GM13977 (cell line): ENCODE measurements around the gene CISD3.
A peak's percentile ranks its signal among the peaks of the same experiment; 100 is the strongest.

Experiments used
- DNase-seq: peaks from one replicate; pipeline ENCODE4 v3.0.0; 2012; ENCODE audit warnings: low spot score
- in situ Hi-C: fragments of 300-500 bp; cut with MboI; formaldehyde crosslinking; loops from one replicate; pipeline ENCODE4 v1.12.0; 2022; ENCODE audit warnings: low sequenced_read_pairs, low pct_unique_long_range_greater_than_20kb, mixed read lengths, inconsistent platforms; ENCODE audit not compliant: unreplicated experiment
- TF ChIP-seq, protein P1 (sequence below): IDR thresholded peaks from 2 replicates; pipeline ENCODE4 v1.5.1; 2012; ENCODE audit warnings: mild to moderate bottlenecking, control low read depth; ENCODE audit not compliant: insufficient read depth; ENCODE audit errors: extremely low read depth, missing control alignments

The CISD3 gene, protein sequence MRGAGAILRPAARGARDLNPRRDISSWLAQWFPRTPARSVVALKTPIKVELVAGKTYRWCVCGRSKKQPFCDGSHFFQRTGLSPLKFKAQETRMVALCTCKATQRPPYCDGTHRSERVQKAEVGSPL

DNA sequence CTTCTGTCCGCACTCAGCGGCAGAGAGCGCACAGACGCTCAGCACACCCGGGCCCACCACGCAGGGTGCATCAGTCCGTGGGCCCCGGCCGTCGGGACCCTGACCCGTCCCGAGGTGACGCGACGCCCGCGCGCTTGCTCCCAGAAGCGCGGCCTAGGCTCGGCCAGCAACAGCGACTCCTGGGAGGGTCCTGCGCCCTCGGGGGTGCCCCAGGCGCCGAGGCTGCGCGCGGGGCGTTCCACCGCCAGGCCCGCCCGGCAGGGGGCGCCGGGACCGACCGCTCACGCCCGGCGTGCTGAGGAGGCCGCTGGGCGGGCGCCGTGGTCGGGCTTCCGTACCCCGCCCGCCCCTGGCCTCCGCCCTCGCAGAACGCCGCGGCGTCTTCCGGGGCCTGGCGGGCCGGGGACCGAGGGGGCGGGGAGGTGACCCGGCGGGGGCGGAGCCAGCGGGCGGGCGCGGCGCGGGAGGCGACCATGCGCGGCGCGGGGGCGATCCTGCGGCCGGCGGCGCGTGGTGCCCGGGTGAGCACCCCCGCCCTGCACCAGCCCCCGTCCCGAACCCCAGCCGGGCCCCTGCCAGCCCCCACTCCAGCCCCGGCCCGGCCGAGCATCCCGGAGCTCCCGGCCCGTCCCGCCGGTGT, at the start of gene CISD3:
Gene CISD3, plus strand, starts transcription at position 456 of the 640 bp plus-strand sequence. Its CDS starts 18 bp downstream, at position 474.
- TF ChIP-seq, protein P1, sequence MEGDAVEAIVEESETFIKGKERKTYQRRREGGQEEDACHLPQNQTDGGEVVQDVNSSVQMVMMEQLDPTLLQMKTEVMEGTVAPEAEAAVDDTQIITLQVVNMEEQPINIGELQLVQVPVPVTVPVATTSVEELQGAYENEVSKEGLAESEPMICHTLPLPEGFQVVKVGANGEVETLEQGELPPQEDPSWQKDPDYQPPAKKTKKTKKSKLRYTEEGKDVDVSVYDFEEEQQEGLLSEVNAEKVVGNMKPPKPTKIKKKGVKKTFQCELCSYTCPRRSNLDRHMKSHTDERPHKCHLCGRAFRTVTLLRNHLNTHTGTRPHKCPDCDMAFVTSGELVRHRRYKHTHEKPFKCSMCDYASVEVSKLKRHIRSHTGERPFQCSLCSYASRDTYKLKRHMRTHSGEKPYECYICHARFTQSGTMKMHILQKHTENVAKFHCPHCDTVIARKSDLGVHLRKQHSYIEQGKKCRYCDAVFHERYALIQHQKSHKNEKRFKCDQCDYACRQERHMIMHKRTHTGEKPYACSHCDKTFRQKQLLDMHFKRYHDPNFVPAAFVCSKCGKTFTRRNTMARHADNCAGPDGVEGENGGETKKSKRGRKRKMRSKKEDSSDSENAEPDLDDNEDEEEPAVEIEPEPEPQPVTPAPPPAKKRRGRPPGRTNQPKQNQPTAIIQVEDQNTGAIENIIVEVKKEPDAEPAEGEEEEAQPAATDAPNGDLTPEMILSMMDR: peak; percentile 95
- peak; percentile 97 for DNase-seq
- in situ Hi-C loops: no loop called here

DNA sequence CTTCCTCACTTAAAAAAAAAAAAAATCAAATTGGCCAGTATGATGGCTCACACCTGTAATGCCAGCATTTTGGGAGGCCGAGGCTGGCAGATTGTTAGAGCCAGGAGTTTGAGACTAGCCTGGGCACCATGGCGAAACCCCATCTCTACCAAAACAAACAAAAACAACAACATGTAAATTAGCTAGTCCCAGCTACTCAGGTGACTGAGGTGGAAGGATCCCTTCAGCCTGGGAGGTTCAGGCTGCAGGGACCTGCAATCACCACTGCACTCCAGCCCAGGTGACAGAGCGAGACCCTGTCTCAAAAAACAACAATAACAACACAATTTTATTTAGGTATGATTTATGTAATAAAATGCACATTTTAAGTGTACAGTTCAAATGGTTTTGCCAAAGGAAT, 49.0 kb upstream of the CISD3 start:
- in situ Hi-C loops: no loop called here
- TF ChIP-seq, protein P1: no peak
- DNase-seq: no peak

DNA sequence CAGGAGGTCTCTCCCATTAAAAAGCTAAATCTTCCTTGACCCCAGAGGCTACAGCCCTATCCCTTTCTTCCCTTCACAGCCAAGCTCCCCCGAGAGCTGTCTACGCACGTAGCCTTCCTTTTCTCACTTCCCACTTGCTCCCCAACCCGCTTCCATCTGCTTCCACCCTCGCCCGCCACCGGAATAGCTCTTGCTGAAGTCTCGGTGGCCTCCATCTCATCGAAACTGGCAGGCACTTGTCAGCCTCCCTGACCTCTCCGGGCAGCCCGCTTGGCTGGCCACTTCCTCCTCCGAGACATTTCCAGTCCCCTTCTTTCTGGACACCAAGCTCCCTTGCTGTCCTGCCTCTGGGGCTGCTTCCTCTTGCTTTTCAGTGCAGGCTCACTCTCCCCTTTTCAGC, 44.6 kb upstream of the CISD3 start:
- no peak for DNase-seq
- TF ChIP-seq, protein P1: no peak
- in situ Hi-C loops: no loop called here

DNA sequence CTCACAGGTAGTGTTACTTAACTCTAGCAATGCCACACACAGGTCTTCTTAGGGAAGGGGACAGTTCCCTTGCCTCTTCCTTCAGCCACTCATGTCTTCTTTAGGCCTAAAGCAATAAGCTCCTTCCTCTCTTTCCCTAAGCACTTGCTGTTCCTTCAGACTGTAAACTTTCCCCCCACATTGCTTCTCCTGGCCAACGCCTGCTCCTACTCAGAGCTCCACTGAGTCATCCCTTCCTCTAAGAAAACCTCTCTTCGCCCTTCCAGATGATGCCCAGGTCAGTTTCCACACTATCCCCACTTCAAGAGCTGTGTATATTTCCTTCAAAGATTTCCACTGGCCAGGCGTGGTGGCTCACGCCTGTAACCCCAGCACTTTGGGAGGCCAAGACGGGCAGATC, 42.9 kb upstream of the CISD3 start:
- in situ Hi-C loops: no loop called here

DNA sequence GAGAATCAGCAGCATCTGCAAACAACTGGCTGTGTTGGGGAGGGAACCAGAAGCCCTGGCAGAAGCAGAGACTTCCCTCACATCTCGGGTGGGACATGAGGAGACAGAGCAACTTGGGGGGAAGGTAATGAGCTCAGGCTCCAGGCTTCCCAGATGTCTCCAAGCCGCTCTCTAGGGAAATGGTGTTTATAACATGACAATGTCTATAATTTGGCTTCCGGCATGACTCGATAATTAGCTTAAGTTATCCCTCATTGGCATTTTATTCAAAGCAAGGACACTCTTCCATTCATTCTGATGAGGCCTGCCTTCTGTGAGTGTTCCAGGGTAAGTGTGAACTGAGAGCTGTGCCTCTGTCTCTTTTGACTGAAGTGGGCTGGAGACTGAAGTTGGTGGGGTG, 39.8 kb upstream of the CISD3 start:
- in situ Hi-C loops: no loop called here
- no peak for DNase-seq
- TF ChIP-seq, protein P1: no peak

More for the DNA sequence above, 42.9 kb upstream of the CISD3 start:
- TF ChIP-seq, protein P1: no peak
- DNase-seq: no peak

DNA sequence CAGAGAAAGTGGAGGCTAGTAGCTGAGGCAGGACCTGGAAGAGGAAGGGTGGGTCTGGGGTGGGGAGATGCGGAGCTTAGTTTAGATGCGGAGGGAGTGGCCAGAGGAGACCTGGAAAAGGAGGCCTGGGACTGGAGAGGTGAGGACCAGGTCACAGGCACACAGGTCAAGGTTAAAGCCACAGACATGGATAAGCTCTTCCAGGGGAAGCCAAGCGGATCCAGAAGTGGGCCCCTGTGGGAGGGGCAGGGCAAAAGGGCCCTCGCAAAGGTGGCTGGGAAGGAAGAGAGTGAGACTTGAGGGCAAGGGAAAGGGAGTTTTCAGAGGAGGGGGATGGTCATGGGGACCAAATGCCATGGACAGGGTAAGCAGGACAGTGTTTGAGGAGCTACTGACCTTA, 39.0 kb upstream of the CISD3 start:
- no peak for DNase-seq
- TF ChIP-seq, protein P1: no peak
- in situ Hi-C loops: no loop called here
